ENCODE measurements around the gene TBL2.
A peak's percentile ranks its signal among the peaks of the same experiment; 100 is the strongest.
"Not testable (repeated sequence)": the region's sequence is repeated elsewhere in the genome, so short reads cannot be mapped to it uniquely, and the experiment has no call there.

TBL2 gene

DNA sequence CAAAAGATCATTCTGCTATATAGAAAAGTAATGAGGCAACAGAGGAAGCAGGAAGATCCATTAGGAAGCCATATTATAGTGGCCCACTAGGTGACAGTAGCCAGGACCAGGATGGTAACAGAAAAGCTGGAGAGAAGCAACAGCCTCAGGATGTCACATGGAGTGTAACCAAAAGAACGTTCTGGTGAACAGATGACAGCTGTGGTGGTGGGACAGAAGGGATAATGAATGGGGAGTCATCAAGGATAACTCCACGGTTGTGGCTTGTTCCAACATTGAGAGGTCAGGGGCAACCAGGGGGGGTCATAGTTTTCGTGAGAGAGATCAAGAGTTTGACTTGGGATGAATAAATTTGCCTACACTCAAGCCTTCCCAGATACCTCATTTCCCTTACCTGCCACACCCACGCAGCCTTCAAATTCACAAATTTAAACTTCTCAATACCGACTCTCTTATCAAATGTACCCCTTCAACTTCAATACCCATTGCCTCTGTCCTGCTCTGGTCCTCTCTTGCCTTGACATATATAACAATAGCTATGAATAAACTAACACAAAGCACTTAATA, 9.3 kb downstream of the TBL2 start:
- DNase-seq, result no peak

DNA sequence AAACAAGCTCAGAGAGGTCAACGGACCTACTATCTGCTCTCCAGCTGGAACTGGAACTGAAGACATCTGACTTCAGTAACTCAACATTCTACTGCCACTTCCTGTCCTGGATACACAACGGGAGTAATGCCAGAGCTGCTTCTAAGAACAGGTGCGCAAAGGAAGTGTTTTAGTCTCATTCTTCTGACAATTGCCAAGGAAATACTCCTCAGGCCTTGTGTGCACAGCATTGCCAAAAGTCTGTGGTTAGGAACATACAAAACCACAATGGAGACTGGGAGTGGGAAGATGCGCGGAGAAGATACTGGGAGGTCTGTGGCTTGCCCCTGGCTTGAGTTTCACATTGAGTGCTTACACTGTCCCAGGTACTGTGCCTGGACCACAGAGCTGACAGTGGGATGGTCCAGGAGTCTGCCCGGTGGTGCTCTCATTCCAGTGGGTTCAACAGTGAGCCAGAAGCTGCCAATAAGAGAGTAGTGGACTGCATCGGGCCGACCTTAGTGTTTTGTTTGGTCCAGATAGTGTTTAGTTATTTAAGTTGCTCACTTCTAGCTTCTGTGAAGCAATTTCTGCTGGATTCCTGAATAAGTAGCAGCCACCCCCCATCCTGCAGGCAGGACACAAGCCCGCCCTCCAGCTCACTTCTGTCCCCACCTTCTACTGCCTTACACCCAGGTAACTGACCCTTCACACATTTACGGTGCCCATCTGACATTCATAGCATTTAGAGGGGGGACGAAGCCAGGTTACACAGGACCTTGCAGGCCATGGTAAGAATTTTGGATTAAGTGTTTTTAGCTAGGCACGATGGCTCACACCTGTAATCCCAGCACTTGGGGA, 10.3 kb downstream of the TBL2 start:
- no peak for DNase-seq

DNA sequence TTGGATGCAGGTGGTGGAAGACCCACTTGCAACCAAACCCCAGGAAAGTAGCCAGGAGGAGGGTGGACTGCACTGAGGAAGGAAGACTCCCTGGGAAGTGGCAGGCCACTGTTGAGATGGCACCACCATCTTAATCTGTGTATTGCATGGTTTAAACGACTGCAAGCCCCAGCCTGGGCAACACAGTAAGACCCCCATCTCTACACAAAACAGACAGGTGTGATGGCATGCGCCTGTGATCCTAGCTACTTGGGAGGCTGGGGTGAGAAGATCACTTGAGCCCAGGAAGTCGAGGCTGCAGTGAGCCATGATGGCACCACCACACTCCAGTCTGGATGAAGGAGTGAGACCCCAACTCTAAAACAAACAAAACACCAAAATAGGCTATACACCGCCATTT, 11.2 kb downstream of the TBL2 start:
- no peak for DNase-seq

DNA sequence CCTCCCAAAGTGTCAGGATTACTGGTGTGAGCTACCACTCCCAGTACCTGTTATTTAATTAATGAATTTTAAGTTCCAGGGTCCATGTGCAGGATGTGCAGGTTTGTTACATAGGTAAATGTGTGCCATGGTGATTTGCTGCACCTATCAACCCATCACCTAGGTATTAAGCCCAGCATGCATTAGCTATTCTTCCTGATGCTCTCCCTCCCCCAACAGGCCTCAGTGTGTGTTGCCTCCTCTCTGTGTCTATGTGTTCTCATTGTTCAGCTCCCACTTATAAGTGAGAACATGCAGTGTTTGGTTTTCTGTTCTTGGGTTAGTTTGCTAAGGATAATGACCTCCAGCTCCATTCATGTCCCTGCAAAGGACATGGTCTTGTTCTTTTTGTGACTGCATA, 11.9 kb downstream of the TBL2 start:
- DNase-seq, result not testable (repeated sequence)

DNA sequence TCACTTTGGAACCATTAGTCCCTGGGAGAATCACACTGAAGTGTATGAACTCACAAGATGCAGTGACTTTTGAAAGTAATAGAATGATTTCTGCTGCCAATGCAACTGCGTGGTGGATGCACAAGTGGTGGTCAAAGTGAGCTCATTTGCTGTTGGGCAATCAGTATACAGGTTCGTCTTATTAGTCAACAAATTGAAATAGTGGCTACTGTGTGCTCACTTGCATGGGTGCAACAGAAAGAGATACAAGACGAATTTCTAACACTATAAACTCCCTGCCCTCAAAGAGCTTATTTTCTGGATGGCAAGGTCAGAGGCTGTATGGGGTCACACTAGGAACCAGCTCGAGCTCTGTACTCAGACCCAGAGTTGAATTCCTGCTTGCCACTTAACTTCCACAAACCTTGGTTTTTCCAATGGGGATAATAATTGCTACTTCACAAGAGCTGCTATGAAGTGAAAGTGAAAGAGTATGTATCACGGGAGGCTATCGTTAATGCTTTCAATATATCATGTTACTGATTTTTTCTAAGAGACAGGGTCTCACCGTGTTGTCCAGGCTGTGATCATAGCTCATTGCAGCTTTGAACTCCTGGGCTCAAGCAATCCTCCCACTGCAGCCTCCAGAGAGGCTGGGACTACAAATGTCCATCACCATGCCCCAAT, 12.6 kb downstream of the TBL2 start:
- no peak for DNase-seq

DNA sequence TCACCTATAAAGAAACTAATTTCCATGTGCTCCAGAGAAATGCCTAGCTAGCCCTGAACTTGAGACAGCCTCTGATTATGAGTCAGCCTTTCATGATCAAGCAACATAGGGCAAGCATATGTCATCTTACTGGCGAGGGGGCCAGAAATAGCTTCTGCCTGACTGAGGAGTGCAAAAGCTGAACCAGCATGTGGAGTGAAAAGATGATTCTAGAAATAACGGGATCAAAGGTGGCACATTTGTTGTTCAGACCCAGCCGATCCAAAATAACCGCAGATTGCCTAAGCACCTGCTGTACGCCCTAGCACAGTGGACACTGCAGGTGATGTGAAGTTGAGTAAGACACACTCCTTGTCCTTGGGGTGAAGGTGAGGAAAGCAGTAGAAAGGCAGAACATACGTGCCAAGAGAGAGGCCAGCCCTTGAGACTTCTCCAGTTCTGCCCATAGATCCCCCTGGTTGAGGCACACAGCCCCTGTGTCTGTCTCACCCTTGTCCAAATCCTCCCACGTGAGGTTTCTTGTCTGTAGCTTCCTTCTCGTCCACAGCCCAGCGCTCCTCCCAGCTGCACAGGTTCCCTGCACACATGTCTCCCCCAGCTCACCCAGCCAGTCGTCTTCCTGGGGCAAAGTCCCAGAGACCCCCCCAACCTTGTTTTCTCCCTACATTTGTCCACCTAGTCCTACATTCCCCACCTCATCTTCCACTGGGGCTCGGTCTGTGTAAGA, 18.1 kb downstream of the TBL2 start:
- peak; percentile 46 for DNase-seq

DNA sequence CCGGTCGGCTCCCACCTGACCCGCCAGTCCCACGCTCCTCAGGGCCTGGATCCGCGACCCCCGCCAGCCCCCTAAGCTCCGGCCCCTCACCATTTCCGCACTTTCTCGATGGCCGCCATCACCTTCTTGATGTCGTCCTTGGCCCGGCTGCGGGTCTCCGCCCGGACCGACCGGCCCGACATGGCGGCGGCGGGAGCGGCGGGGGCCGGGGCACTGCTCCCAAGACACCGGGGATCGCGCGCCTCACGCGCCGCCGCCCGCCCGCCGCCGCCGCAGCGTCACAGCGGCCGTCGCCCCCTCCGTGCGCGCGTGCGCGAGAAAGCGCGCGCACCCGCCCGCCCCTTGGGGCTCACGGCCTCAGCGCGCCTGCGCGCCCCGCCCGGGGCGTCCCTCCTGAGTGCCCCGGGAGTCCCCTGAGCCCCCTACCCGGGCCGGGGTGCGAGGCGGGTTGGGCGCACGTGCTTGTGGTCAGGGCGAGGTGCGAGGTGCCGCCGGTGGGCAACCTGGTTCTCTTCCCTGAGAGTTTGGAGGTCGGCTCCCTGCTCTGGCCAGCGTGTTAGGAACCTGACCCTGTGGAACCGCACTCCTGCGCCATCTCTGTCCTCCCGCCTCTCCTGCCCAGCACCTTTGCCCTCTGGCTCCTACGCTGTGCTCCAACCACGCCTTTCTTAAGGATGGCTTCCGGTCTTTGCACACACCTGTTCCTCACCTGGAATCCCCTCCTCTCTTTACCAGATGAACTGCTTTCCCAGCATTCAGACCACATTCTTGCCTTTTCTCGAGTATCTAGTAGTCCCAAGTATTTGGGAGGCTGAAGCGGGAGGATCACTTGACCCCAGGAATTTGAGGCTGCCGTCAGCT, 20.8 kb downstream of the TBL2 start, which contains the start of gene BCL7B:
BCL7B (minus strand) TSS at position 294 of the 861 bp plus-strand sequence; CDS start at position 182, 112 bp downstream.
- peak; percentile 75 for DNase-seq

DNA sequence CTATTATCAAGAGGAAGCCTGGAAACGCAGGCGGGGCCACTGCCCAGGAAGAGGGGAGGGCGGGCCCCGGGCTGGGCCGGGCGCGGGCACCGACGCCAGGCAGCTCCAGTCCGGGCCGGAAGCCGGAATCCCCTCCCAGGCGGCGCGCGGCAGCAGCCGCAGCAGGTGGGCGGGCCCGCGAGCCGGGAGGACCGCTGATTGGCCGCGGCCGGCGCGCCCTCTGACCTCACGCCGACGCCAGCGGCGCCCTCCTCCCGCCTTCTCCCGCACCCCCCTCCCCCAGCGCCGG, 21.3 kb downstream of the TBL2 start:
- peak; percentile 94 for DNase-seq

DNA sequence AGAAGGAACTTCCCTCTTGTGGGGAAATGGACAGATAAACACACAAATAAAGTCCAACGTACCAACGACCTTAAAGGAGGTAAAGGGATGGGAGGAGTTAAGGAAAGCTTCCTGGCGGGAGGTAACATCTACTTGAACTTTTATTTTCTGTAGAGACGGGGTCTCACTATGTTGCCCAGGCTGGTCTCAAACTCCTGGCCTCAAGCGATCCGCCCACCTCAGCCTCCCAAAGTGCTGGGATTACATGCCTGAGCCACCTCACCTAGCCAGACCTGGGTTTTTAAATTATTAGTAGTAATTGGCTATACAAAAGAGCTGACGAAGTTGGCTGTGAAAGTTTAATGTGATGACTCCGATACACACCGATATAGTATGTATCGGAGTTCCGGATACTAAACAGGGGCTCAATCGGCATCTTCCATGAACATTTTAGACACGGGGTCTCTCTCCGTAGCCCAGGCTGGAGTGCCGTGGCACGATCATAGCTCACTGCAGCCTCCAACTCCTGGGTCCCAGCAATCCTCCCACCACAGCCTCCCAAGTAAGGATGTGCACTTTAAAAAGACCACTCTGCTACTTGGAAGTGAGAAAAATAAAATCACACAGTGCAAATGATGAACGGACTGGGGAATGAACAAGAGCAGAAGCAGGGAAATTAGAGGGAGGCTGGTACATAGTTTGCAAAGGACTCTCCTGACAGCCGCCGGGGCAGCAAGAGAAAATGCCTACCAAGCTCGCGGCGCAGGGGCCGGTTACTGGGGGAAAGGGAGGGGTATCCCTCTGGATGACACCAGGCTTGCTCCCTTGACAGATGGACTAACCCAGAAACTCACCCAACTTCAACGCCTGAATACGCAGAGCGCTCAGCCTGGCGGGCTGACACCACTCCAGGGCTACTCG, 21.9 kb downstream of the TBL2 start:
- DNase-seq, result no peak

DNA sequence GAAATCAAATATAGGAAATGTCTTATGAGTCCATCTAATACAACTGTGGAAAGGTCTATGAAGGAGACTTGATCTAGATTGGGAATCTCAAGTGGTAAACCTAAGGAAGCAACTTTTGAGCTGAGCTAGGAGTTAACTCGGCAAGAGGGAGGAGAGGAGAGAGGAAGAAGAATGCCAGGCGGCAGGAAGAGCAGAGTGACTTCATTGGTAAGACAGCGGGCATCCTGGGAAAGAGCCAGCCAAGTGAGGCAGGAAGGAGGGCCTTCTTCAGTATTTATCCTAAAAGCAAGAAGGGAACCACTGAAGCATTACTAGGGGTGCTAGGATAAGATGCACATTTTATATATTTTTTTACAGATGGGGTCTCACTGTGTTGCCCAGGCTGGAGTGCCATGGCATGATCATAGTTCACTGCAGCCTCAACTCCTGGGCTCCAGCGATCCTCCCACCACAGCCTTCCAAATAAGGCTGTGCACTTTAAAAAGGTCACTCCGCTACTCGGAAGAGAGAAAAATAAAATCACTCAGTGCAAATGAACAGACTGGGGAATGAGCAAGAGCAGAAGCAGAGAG, 22.9 kb downstream of the TBL2 start:
- DNase-seq, result no peak

DNA sequence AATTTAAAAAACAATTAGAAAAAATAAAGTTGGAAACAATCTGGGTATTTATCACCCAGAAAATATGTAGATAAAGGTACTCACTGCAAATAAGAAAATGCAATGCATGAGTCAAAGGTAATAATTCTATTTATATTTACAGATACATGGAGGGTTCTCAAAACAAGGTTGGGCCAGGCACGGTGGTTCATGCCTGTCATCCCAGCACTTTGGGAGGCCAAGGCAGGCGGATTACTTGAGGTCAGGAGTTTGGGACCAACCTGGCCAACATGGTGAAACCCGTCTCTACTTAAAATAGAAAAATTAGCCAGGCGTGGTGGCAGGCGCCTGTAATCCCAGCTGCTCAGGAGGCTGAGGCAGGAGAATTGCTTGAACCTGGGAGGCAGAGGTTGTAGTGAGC, 28.3 kb downstream of the TBL2 start:
- DNase-seq, result not testable (repeated sequence)

DNA sequence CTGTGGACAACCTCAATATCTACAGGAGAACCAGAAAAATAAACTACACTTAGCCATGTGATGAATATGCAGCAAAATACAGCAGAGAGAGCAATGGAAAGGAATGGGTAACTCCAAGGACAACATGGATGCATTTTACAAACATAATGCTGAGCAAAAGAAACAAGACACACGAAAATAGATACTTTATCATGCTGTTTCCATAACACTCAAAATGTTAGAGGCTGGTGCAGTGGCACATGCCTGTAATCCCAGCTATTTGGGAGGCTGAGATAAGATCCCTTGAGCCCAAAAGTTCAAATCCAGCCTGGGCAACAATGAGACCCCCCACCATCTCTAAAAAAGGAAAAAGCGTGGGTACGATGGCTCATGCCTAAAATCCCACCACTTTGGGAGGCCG, 29.2 kb downstream of the TBL2 start:
- no peak for DNase-seq

DNA sequence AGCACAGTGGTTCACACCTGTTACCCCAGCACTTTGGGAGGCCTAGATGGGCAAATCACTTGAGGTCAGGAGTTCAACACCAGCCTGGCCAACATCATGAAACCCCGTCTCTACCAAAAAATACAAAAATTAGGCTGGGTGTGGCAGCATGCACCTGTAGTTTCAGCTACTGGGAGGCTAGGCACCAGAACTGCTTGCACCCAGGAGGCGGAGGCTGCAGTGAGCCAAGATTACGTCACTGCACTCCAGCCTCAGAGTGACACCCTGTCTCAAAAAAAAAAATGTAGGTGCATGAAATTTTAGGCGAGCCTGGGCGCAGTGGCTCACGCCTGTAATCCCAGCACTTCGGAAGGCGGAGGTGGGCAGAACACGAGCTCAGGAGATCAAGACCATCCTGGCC, 30.5 kb downstream of the TBL2 start:
- no peak for DNase-seq

DNA sequence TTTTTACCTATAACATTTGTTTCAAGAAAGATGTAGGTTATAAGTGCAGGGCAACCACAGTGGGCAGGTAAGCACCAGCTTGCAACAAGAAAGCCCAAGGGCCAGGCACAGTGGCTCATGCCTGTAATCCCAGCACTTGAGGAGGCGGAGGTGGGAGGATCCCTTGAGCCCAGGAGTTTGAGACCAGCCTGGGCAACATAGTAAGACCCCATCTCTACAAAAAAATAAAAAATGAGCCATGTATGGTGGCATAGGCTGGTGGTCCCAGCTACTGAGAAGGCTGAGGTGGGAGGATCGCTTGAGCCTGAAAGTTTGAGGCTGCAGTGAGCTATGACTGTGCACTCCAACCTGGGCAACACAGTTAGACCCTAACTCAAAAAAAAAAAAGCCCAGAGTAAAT, 33.7 kb downstream of the TBL2 start:
- DNase-seq, result no peak

DNA sequence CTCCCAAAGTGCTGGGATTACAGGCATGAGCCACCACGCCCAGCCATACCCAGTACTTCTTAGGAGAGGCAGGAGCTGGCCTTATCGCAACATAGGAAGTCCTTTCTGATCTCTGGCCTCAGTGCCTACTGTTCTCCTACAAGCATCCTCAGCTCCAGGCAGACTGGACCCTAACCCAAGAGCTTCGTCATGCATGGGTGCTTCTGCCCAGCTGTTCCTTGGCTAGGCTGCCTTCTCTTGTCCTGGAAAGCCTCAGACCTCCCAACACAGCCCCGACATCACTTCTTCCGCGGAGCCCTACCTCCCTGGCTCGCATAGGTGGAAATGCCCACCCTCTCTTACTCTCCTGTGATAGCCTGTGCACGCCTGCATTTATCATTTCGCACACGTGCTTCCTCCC, 36.7 kb downstream of the TBL2 start:
- no peak for DNase-seq

DNA sequence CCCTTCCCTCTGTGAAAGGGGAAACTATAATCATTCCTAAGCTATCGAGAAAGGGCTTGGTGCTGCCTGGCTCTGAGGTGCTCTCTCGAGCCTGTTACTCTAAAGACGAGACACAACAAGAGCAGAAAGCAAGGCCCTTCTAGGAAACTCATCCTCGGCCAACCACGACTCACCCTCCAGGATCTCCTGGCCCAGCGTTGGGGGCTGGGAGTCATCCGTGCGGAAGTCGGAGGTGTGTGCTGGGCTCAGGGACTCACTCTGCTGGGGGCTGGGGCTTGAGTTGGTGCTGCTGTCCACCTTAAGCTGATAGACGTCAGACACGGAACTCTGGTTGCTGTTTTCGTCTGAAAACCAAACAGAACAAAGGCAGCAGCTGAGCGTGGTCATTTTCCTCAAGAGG, 38.7 kb downstream of the TBL2 start:
- no peak for DNase-seq

DNA sequence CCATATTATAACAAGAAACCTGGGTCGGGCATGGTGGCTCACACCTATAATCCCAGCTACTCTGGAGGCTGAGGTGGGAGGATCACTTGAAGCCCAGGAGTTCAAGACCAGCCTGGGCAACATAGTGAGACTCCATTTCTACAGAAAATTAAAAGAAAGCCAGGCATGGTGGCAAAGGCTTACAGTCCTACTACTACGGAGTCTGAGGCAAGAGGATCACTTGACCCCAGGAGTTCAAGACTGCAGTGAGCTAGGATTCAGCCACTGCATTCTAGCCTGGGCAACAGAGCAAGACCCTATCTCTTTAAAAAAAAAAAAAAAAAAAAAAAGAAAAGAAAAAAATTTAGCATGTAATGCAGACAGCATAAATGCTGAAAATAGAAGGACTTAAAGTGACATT, 39.9 kb downstream of the TBL2 start:
- not testable (repeated sequence) for DNase-seq

DNA sequence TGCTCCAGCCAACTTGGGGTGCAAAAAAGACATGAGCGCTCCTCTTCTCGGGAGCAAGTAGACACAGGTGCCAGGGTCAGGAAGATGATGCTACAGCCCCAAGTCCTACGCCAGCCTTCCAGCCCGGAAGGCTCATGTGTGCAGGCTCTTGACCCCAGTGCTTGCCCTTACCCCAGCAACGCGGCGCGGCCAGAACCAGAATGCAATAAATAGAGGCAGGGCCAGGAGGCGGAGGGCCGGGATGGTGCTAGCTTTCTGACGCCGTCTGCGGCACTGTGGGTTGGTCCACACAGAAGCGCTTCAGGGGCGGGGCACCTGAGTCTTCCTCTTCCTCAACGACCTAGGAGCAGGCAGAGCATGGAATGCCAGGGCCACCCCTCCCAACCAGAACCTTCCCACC, 41.3 kb downstream of the TBL2 start:
- DNase-seq, result no peak

DNA sequence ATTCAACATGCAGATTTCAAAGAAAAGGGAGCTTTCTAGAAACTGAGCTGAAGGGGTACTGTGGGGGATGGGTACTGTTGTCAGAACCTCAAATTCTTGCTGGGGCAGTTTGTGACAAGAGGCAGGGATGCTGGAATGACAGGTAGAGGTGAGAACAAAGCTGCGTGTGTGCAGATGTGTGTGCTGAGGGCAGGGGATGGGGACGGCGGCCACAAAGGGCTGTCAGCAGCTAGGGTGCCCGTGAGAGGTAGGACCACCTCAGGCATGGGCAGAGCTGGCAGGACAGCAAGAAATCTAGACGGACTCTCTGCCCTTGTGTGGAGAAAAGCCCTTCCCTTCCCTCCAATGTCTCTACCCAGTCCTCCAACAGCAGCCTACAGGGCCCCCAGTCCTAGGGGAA, 41.9 kb downstream of the TBL2 start:
- no peak for DNase-seq

DNA sequence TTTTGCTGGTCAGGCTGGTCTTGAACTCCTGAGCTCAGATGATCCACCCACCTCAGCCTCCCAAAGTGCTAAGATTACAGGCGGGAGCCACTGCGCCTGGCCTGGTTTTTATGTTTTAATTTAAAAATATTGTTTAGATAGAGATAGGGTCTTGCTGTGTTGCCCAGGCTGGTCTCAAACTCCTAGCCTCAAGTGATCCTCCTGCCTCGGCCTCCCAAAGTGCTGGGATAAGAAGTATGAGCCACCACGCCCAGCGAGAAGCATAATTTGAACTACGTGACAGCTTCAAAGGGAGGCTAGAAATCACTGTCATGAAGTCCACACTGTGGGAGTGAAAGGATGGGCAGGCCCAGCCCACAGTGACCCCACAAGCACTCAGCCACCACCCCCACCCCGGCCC, 42.5 kb downstream of the TBL2 start:
- not testable (repeated sequence) for DNase-seq

DNA sequence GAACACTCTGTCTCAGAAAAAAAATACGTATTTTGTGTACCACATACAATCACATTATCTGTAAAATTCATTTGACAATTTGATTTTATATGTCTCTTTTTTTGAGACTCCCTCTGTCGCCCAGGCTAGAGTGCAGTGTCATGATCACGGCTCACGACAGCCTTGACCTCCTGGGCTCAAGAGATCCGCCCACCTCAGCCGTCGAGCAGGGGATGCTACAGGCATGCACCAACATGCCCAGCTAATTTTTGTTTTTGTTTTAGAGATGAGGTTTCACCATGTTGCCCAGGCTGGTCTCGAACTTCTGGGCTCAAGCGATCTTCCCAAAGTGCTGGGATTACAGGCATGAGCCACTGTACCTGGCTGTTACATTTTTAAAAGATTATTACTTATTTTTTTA, 44.6 kb downstream of the TBL2 start:
- no peak for DNase-seq
